PC-3 (cell line): ENCODE data around the gene CSTPP1. TPM values are rescaled to one million over a fixed set of nuclear protein-coding genes. Genes with fewer than 3 reads are reported as not detected.

Experiments
- ATAC-seq: fragments of 200-7000 bp; cut with Tn5 transposase; 2 replicates; pipeline ENCODE4 v1.9.1; 2020; ENCODE audit warnings: mild to moderate bottlenecking, moderate library complexity
- BruUV-seq: library from RNA; stranded (reverse); fragments of 400-500 nt; replicated peaks from 2 replicates; lab custom pipeline; 2021; lab: Mats Ljungman, UMichigan
- CTCF ChIA-PET: fragments of 300-600 bp; sonication (Branson Sonifier 250); formaldehyde crosslinking; loops from one replicate; lab custom pipeline; 2022; ENCODE audit warnings: antibody characterized with exemption; lab: Charles Lee
- POLR2A ChIA-PET: fragments of 300-600 bp; sonication (Branson Sonifier 250); formaldehyde crosslinking; loops from one replicate; lab custom pipeline; 2022; ENCODE audit warnings: antibody characterized with exemption; ENCODE audit not compliant: unreplicated experiment; lab: Charles Lee
- DNase-seq: peaks from one replicate; pipeline ENCODE4 v3.0.0-alpha.2; 2015
- H2AFZ ChIP-seq: fragments of 300-600 bp; sonication (generic); 2 replicates; pipeline ENCODE4 v1.6.0; 2016; ENCODE audit warnings: antibody characterized with exemption, low read length
- H3F3A ChIP-seq: fragments of 300-600 bp; sonication (generic); one replicate; pipeline ENCODE4 v1.6.0; 2017; ENCODE audit warnings: antibody characterized with exemption, low read length, control low read depth, mild to moderate bottlenecking; ENCODE audit not compliant: unreplicated experiment
- H3K27ac ChIP-seq: fragments of 300-600 bp; sonication (generic); 2 replicates; pipeline ENCODE4 v1.5.1; 2016; ENCODE audit warnings: mild to moderate bottlenecking, low read length
- H3K27me3 ChIP-seq: fragments of 300-600 bp; sonication (generic); 2 replicates; pipeline ENCODE4 v1.6.1; 2016; ENCODE audit warnings: low read length, mixed read lengths
- H3K36me3 ChIP-seq: fragments of 300-600 bp; sonication (generic); 2 replicates; pipeline ENCODE4 v1.6.1; 2016; ENCODE audit warnings: low read depth, mixed run types, low read length, mixed read lengths
- H3K4me1 ChIP-seq: fragments of 300-600 bp; sonication (generic); 2 replicates; pipeline ENCODE4 v1.5.1; 2016; ENCODE audit warnings: low read length; ENCODE audit not compliant: insufficient read depth
- H3K4me2 ChIP-seq: fragments of 300-600 bp; sonication (generic); 2 replicates; pipeline ENCODE4 v1.6.0; 2016; ENCODE audit warnings: low read length
- H3K4me3 ChIP-seq: fragments of 300-600 bp; sonication (generic); 2 replicates; pipeline ENCODE4 v1.5.1; 2016; ENCODE audit warnings: mild to moderate bottlenecking, low read length, mixed read lengths
- H3K79me2 ChIP-seq: fragments of 300-600 bp; sonication (generic); 2 replicates; pipeline ENCODE4 v1.6.1; 2017; ENCODE audit warnings: low read length, mixed read lengths
- H3K9ac ChIP-seq: fragments of 300-600 bp; sonication (generic); 2 replicates; pipeline ENCODE4 v1.6.0; 2016; ENCODE audit warnings: mild to moderate bottlenecking, low read length
- H3K9me2 ChIP-seq: fragments of 300-600 bp; sonication (generic); replicated peaks from 2 replicates; pipeline ENCODE4 v1.6.1; 2016; ENCODE audit warnings: mixed run types, low read length, mixed read lengths
- H3K9me3 ChIP-seq: fragments of 300-600 bp; sonication (generic); 2 replicates; pipeline ENCODE4 v1.6.1; 2016; ENCODE audit warnings: low read length, mixed read lengths
- H4K20me1 ChIP-seq: fragments of 300-600 bp; sonication (generic); 2 replicates; pipeline ENCODE4 v1.6.1; 2016; ENCODE audit warnings: low read length, mixed read lengths
- CTCF ChIP-seq: fragments of 300-600 bp; sonication (generic); conservative IDR thresholded peaks from 2 replicates; pipeline ENCODE4 v1.5.1; 2017; ENCODE audit warnings: antibody characterized with exemption, low read depth, mild to moderate bottlenecking, low read length
- EZH2 ChIP-seq: fragments of 300-600 bp; sonication (generic); IDR thresholded peaks from one replicate; pipeline ENCODE4 v1.6.1; 2017; ENCODE audit warnings: antibody characterized with exemption, mild to moderate bottlenecking, low read length; ENCODE audit not compliant: unreplicated experiment
- EZH2phosphoT487 ChIP-seq: fragments of 300-600 bp; sonication (generic); IDR thresholded peaks from 2 replicates; pipeline ENCODE4 v1.6.1; 2018; ENCODE audit warnings: mild to moderate bottlenecking, antibody characterized with exemption, low read length, borderline replicate concordance
- intact Hi-C: fragments of 100-400 bp; cut with micrococcal nuclease; formaldehyde crosslinking; loops from 2 replicates; pipeline ENCODE4 v1.9.0; 2023
- total RNA-seq: library from RNA; depleted of rRNA; stranded (reverse); fragments of >200 nt; gene quantifications from 2 replicates; pipeline ENCODE4 v1.2.3, GENCODE V29; 2014

Gene CSTPP1
- total RNA-seq, 1 experiment from 2014 or later: 21.7 TPM

GRCh38 chr11:46999217-46999616 lies 62.7 kb downstream of the CSTPP1 start:
- H3F3A ChIP-seq: no peaks in the 10 kb centered on the region
- no peak for ATAC-seq
- no TSS peak for BruUV-seq

GRCh38 chr11:47000033-47000432 lies 63.5 kb downstream of the CSTPP1 start:
- no peaks in the 10 kb centered on the region for H3K4me1 ChIP-seq
- intact Hi-C loops: no loop called here
- H3K9me2 ChIP-seq: no peaks in the 10 kb centered on the region
- no peaks in the 10 kb centered on the region for H3K9me3 ChIP-seq
- no peak for TF ChIP-seq EZH2phosphoT487
- TF ChIP-seq EZH2: no peak
- TF ChIP-seq CTCF: no peak
- DNase-seq: no peak
- no peak overlapping the region for H3K9ac ChIP-seq
- no peaks in the 10 kb centered on the region for H3K36me3 ChIP-seq
- BruUV-seq: no TSS peak
- CTCF ChIA-PET: no interaction called here
- no peaks in the 10 kb centered on the region for H3K27me3 ChIP-seq
- ATAC-seq: no peak
- H4K20me1 ChIP-seq: no peaks in the 10 kb centered on the region
- H3K27ac ChIP-seq: no peak overlapping the region
- no peak overlapping the region for H3K4me2 ChIP-seq
- H3K4me3 ChIP-seq: no peak overlapping the region
- H3F3A ChIP-seq: no peaks in the 10 kb centered on the region
- no peaks in the 10 kb centered on the region for H3K79me2 ChIP-seq
- no peak overlapping the region for H2AFZ ChIP-seq
- POLR2A ChIA-PET: no interaction called here

More at GRCh38 chr11:46999217-46999616, 62.7 kb downstream of the CSTPP1 start:
- Histone ChIP-seq H3K4me2 (no peak overlapping the region), H3K79me2 (no peaks in the 10 kb centered on the region), H2AFZ (no peak overlapping the region), H3K4me3 (no peak overlapping the region), H3K9me2 (no peaks in the 10 kb centered on the region), H3K36me3 (no peaks in the 10 kb centered on the region), H4K20me1 (no peaks in the 10 kb centered on the region), H3K4me1 (no peaks in the 10 kb centered on the region), H3K27ac (no peak overlapping the region), H3K27me3 (no peaks in the 10 kb centered on the region), H3K9me3 (no peaks in the 10 kb centered on the region), H3K9ac (no peak overlapping the region)
- CTCF ChIA-PET: no interaction called here
- POLR2A ChIA-PET: no interaction called here
- TF ChIP-seq EZH2 (no peak), EZH2phosphoT487 (no peak), CTCF (no peak)
- no peak for DNase-seq
- intact Hi-C loops: no loop called here

GRCh38 chr11:47001781-47002181 lies 65.2 kb downstream of the CSTPP1 start:
- POLR2A ChIA-PET: no interaction called here
- CTCF ChIA-PET: no interaction called here
- no peak for ATAC-seq
- Histone ChIP-seq H4K20me1 (no peaks in the 10 kb centered on the region), H3K36me3 (no peaks in the 10 kb centered on the region), H3K27me3 (no peaks in the 10 kb centered on the region), H3K4me1 (no peaks in the 10 kb centered on the region), H3K9me3 (no peaks in the 10 kb centered on the region), H3F3A (no peaks in the 10 kb centered on the region), H2AFZ (no peak overlapping the region), H3K4me3 (no peak overlapping the region), H3K9ac (no peak overlapping the region), H3K4me2 (no peak overlapping the region), H3K79me2 (no peaks in the 10 kb centered on the region), H3K27ac (no peak overlapping the region), H3K9me2 (no peaks in the 10 kb centered on the region)
- intact Hi-C loops: no loop called here
- no TSS peak for BruUV-seq
- no peak for DNase-seq
- TF ChIP-seq EZH2phosphoT487 (no peak), CTCF (no peak), EZH2 (no peak)
